ENCODE data around the gene LRRIQ4. TPM values are rescaled to one million over a fixed set of nuclear protein-coding genes. Genes with fewer than 3 reads are reported as not detected.

The LRRIQ4 gene
- total RNA-seq, 6 experiments from 2014 or later = not detected

DNA sequence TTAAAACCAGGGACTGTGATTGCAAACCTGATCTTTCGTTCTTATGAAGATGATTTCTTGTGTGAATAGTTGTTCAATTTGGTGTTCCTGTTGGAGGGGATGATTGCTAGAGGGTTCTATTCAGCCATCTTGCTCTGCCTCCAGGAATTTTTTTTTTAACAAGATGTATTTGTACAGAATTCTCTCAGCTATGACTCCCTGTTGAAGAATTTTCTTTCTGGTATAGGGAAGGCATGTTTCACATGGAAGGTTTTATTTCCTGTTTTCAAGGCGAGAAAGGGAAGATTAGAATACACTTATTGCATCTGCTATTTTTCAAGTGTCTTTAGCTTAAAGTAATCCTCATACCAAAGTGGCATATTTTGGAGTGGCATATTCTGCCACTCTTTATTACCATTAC is 5.6 kb downstream of the LRRIQ4 start:
- no peaks in the 10 kb centered on the region for H3K36me3 ChIP-seq
- H3K9me3 ChIP-seq = no peaks in the 10 kb centered on the region
- no peak overlapping the region for H3K27ac ChIP-seq
- no peak for DNase-seq
- 70% methylated on average over 2 of the region's 2 CpGs for WGBS (ENCODE audit: insufficient coverage, low coverage, low lambda C conversion rate, missing lambda C conversion rate)
- H3K4me1 ChIP-seq = no peaks in the 10 kb centered on the region
- H3K27me3 ChIP-seq = no peaks in the 10 kb centered on the region
- no peak overlapping the region for H3K4me3 ChIP-seq
- TF ChIP-seq POLR2A (IDR thresholded peaks at IDR 0.05) = no peak
- no peak for TF ChIP-seq CTCF (IDR thresholded peaks at IDR 0.05)
- ATAC-seq = no peak
- intact Hi-C loops (cut with DNase I) = no loop called here

DNA sequence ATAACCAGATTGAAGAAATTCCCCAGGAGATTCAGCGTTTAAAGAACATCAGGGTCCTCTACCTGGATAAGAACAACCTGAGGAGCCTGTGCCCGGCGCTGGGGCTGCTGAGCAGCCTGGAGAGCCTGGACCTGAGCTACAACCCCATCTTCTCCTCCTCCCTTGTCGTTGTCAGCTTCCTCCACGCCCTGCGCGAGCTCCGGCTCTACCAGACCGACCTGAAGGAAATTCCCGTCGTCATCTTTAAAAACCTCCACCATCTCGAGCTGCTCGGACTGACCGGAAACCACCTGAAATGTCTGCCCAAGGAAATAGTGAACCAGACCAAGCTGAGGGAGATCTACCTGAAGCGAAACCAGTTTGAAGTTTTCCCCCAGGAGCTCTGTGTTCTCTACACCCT is 9.4 kb downstream of the LRRIQ4 start:
- Histone ChIP-seq H3K27me3 (no peaks in the 10 kb centered on the region), H3K4me1 (no peaks in the 10 kb centered on the region), H3K36me3 (no peaks in the 10 kb centered on the region), H3K9me3 (no peaks in the 10 kb centered on the region), H3K27ac (no peak overlapping the region), H3K4me3 (no peak overlapping the region)
- DNase-seq (no peak), ATAC-seq (no peak)
- TF ChIP-seq POLR2A (IDR thresholded peaks at IDR 0.05) (no peak), CTCF (IDR thresholded peaks at IDR 0.05) (no peak)
- 90% methylated on average over 8 of the region's 15 CpGs for WGBS (ENCODE audit: insufficient coverage, low coverage, low lambda C conversion rate, missing lambda C conversion rate)
- intact Hi-C loops (cut with DNase I) = no loop called here

GRCh38 chr3:169822540-169822939 is 9.9 kb downstream of the LRRIQ4 start:
- no peaks in the 10 kb centered on the region for H3K4me1 ChIP-seq
- H3K9me3 ChIP-seq = no peaks in the 10 kb centered on the region
- no peak overlapping the region for H3K27ac ChIP-seq
- DNase-seq (no peak), ATAC-seq (no peak)
- no peak for TF ChIP-seq POLR2A (IDR thresholded peaks at IDR 0.05)
- TF ChIP-seq CTCF (IDR thresholded peaks at IDR 0.05) = no peak
- WGBS (ENCODE audit: insufficient coverage, low coverage, low lambda C conversion rate, missing lambda C conversion rate) = 91% methylated on average over 16 of the region's 20 CpGs
- H3K4me3 ChIP-seq = no peak overlapping the region
- intact Hi-C loops (cut with DNase I) = no loop called here
- no peaks in the 10 kb centered on the region for H3K27me3 ChIP-seq
- no peaks in the 10 kb centered on the region for H3K36me3 ChIP-seq

GRCh38 chr3:169822983-169823382 is 10.3 kb downstream of the LRRIQ4 start:
- H3K27me3 ChIP-seq = no peaks in the 10 kb centered on the region
- ATAC-seq (no peak), DNase-seq (no peak)
- no peak overlapping the region for H3K27ac ChIP-seq
- no peaks in the 10 kb centered on the region for H3K4me1 ChIP-seq
- no peaks in the 10 kb centered on the region for H3K36me3 ChIP-seq
- TF ChIP-seq POLR2A (IDR thresholded peaks at IDR 0.05) (no peak), CTCF (IDR thresholded peaks at IDR 0.05) (no peak)
- no peaks in the 10 kb centered on the region for H3K9me3 ChIP-seq
- no peak overlapping the region for H3K4me3 ChIP-seq
- WGBS (ENCODE audit: insufficient coverage, low coverage, low lambda C conversion rate, missing lambda C conversion rate) = 67% methylated on average over 6 of the region's 6 CpGs
- intact Hi-C loops (cut with DNase I) = no loop called here

- DNase-seq = no peak
- no peak for TF ChIP-seq POLR2A (IDR thresholded peaks at IDR 0.05)
- TF ChIP-seq CTCF (IDR thresholded peaks at IDR 0.05) = no peak
- H3K36me3 ChIP-seq = no peaks in the 10 kb centered on the region
- no peaks in the 10 kb centered on the region for H3K27me3 ChIP-seq
- H3K27ac ChIP-seq = no peak overlapping the region
- ATAC-seq = no peak
- intact Hi-C loops (cut with DNase I) = no loop called here
- 65% methylated on average over 2 of the region's 3 CpGs for WGBS (ENCODE audit: insufficient coverage, low coverage, low lambda C conversion rate, missing lambda C conversion rate)
- no peaks in the 10 kb centered on the region for H3K9me3 ChIP-seq
- no peaks in the 10 kb centered on the region for H3K4me1 ChIP-seq
- no peak overlapping the region for H3K4me3 ChIP-seq
These were observed 12.6 kb downstream of the LRRIQ4 start for GRCh38 chr3:169825316-169825715.
